HG03457 (cell line): ENCODE measurements around the gene CBLB.

ENCODE experiments used
- ATAC-seq: cut with Tn5 transposase; IDR thresholded peaks from one replicate; pipeline ENCODE4 v1.9.1; 2021; ENCODE audit warnings: moderate number of reproducible peaks; ENCODE audit not compliant: unreplicated experiment

The CBLB gene

GRCh38 chr3:105876780-105877327 is 8.0 kb upstream of the CBLB start:
- no peak for ATAC-seq

GRCh38 chr3:105869861-105870755 is 1.3 kb upstream of the CBLB start:
- ATAC-seq: no peak

- no peak for ATAC-seq
Observed at GRCh38 chr3:105869531-105869833, 670 bp upstream of the CBLB start.

GRCh38 chr3:105868431-105868741 is 426 bp downstream of the CBLB start:
- ATAC-seq: no peak

GRCh38 chr3:105867712-105868430 is 941 bp downstream of the CBLB start:
- ATAC-seq: no peak

GRCh38 chr3:105866656-105867653 is 1.9 kb downstream of the CBLB start:
- peak; percentile 32 for ATAC-seq

GRCh38 chr3:105865867-105866350 is 2.9 kb downstream of the CBLB start:
- no peak for ATAC-seq

- ATAC-seq: no peak
Observed at GRCh38 chr3:105865016-105865623, 3.7 kb downstream of the CBLB start.

- no peak for ATAC-seq
Observed at GRCh38 chr3:105864212-105864611, 4.6 kb downstream of the CBLB start.

- no peak for ATAC-seq
Observed at GRCh38 chr3:105863608-105864007, 5.2 kb downstream of the CBLB start.

GRCh38 chr3:105862217-105862616 is 6.6 kb downstream of the CBLB start:
- peak; percentile 47 for ATAC-seq

GRCh38 chr3:105860641-105861040 is 8.2 kb downstream of the CBLB start:
- ATAC-seq: no peak

GRCh38 chr3:105858017-105858416 is 10.8 kb downstream of the CBLB start:
- ATAC-seq: no peak

- no peak for ATAC-seq
Observed at GRCh38 chr3:105857601-105858000, 11.2 kb downstream of the CBLB start.

GRCh38 chr3:105856605-105857004 is 12.2 kb downstream of the CBLB start:
- no peak for ATAC-seq

- ATAC-seq: peak; percentile 97
Observed at GRCh38 chr3:105853801-105854432, 14.9 kb downstream of the CBLB start.

GRCh38 chr3:105851582-105851981 is 17.2 kb downstream of the CBLB start:
- ATAC-seq: no peak

GRCh38 chr3:105851176-105851575 is 17.6 kb downstream of the CBLB start:
- ATAC-seq: no peak

- ATAC-seq: no peak
Observed at GRCh38 chr3:105850593-105850992, 18.2 kb downstream of the CBLB start.

- no peak for ATAC-seq
Observed at GRCh38 chr3:105848821-105849220, 20.0 kb downstream of the CBLB start.
